ENCODE results near the gene XNDC1N.
"Not testable (repeated sequence)": the region's sequence is repeated elsewhere in the genome, so short reads cannot be mapped to it uniquely, and the experiment has no call there.

Gene XNDC1N

GRCh38 chr11:71929491-71929890, 1.1 kb upstream of the XNDC1N start:
- no peaks in the 10 kb centered on the region for H3K9me3 ChIP-seq (ENCODE audit: control insufficient read depth, low read length)
- peaks cover 24% of the 10 kb centered on the region for H3K4me1 ChIP-seq (ENCODE audit: control insufficient read depth, insufficient read depth, low read length)
- DNase-seq (ENCODE audit: low read depth), result no peak
- no peaks in the 10 kb centered on the region for H3K36me3 ChIP-seq (ENCODE audit: control insufficient read depth, insufficient read depth, low read length, severe bottlenecking)
- no peaks in the 10 kb centered on the region for H3K27me3 ChIP-seq (replicated peaks; ENCODE audit: control insufficient read depth, insufficient read depth, low read length)
- peak overlapping the region; percentile 91 for H3K9ac ChIP-seq (ENCODE audit: low read length)
- peak overlapping the region; percentile 91 for H3K4me3 ChIP-seq (ENCODE audit: low read length)

DNA sequence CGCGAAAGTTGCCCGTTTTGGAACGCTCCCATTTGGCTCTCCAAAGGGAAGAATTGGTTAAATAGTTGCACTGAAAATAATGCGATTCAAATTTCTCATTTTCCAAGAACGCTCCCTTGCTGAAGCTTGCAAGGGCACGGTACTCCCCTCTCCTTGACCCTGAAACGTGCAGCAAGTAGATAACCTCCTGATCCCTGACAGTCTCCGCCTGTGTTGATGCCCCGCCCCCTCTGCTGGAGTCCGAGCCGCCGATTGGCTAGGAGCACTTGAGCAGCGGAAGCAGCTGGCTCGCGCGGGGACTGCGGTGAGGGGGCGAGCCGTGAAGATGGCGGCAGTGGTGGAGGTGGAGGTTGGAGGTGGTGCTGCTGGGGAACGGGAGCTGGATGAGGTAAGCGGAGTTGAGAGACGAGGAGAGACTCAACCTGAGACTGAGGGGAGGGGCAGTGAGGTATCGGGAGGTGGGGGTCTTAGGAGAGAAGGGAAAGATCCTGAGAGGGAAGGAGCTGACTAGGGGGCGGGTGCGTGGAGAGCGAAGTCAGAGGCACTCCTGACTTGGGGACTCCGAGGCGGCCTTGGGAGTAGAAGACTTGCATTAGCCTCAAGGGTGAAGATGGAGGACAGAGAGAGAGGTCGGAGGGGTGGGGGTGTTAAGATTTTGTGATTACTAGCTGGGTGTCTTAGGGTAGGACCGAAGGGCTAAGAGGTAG, 496 bp upstream of the XNDC1N start, which contains the start of gene RNF121:
TSS of gene RNF121 (plus strand) at position 310 of the 707 bp plus-strand sequence. CDS start at position 326, 16 bp downstream.
- no peaks in the 10 kb centered on the region for H3K36me3 ChIP-seq (ENCODE audit: control insufficient read depth, insufficient read depth, low read length, severe bottlenecking)
- H3K27me3 ChIP-seq (replicated peaks; ENCODE audit: control insufficient read depth, insufficient read depth, low read length), result no peaks in the 10 kb centered on the region
- peaks cover 24% of the 10 kb centered on the region for H3K4me1 ChIP-seq (ENCODE audit: control insufficient read depth, insufficient read depth, low read length)
- H3K9ac ChIP-seq (ENCODE audit: low read length), result peak within 1 kb of the TSS; percentile 91
- H3K4me3 ChIP-seq (ENCODE audit: low read length), result peak within 1 kb of the TSS; percentile 91
- no peaks in the 10 kb centered on the region for H3K9me3 ChIP-seq (ENCODE audit: control insufficient read depth, low read length)
- peak; percentile 99 for DNase-seq (ENCODE audit: low read depth)

GRCh38 chr11:71917646-71918140, 10.7 kb downstream of the XNDC1N start:
- no peaks in the 10 kb centered on the region for H3K27me3 ChIP-seq (replicated peaks; ENCODE audit: control insufficient read depth, insufficient read depth, low read length)
- H3K4me3 ChIP-seq (ENCODE audit: low read length), result no peak overlapping the region
- H3K9ac ChIP-seq (ENCODE audit: low read length), result no peak overlapping the region
- no peaks in the 10 kb centered on the region for H3K9me3 ChIP-seq (ENCODE audit: control insufficient read depth, low read length)
- no peak for DNase-seq (ENCODE audit: low read depth)
- H3K36me3 ChIP-seq (ENCODE audit: control insufficient read depth, insufficient read depth, low read length, severe bottlenecking), result peaks cover 17% of the 10 kb centered on the region
- no peaks in the 10 kb centered on the region for H3K4me1 ChIP-seq (ENCODE audit: control insufficient read depth, insufficient read depth, low read length)

GRCh38 chr11:71914617-71915189, 13.7 kb downstream of the XNDC1N start:
- no peaks in the 10 kb centered on the region for H3K27me3 ChIP-seq (replicated peaks; ENCODE audit: control insufficient read depth, insufficient read depth, low read length)
- no peak overlapping the region for H3K9ac ChIP-seq (ENCODE audit: low read length)
- H3K4me3 ChIP-seq (ENCODE audit: low read length), result no peak overlapping the region
- H3K4me1 ChIP-seq (ENCODE audit: control insufficient read depth, insufficient read depth, low read length), result no peaks in the 10 kb centered on the region
- no peaks in the 10 kb centered on the region for H3K9me3 ChIP-seq (ENCODE audit: control insufficient read depth, low read length)
- no peak for DNase-seq (ENCODE audit: low read depth)
- peaks cover 17% of the 10 kb centered on the region for H3K36me3 ChIP-seq (ENCODE audit: control insufficient read depth, insufficient read depth, low read length, severe bottlenecking)

DNA sequence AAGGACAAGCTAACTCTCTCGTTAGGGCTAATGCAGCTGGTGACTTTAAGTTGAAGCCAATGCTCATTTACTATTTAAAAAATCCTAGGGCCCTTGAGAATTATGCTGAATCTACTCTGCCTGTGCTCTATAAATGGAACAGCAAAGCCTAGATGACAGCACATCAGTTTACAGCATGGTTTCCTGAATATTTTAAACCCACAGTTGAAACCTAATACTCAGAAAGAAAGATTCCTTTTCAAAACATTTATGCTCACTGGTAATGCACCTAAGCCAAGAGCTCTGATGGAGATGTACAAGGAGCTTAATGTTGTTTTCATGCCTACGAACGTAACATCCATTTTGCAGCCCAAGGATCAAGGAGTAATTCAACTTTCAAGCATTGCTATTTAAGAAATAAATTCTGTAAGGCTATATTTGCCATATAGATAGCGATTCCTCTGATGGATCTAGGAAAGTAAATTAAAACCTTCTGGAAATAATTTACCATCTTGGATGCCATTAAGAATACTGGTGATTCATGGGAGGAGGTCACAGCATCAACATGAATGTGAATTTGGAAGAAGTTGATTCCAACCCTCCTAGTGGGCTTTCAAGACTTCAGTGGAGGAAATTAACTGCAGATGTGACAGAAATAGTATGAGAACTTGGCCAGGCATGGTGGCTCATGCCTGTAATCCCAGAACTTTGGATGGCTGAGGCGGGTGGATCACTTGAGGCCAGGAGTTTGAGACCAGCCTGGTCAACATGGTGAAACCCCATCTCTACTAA, 14.5 kb downstream of the XNDC1N start:
- Histone ChIP-seq H3K27me3 (replicated peaks; ENCODE audit: control insufficient read depth, insufficient read depth, low read length) (no peaks in the 10 kb centered on the region), H3K4me3 (ENCODE audit: low read length) (no peak overlapping the region), H3K9ac (ENCODE audit: low read length) (no peak overlapping the region), H3K4me1 (ENCODE audit: control insufficient read depth, insufficient read depth, low read length) (no peaks in the 10 kb centered on the region), H3K36me3 (ENCODE audit: control insufficient read depth, insufficient read depth, low read length, severe bottlenecking) (peaks cover 17% of the 10 kb centered on the region), H3K9me3 (ENCODE audit: control insufficient read depth, low read length) (no peaks in the 10 kb centered on the region)
- DNase-seq (ENCODE audit: low read depth), result peak; percentile 66

GRCh38 chr11:71911986-71912340, 16.4 kb downstream of the XNDC1N start:
- DNase-seq (ENCODE audit: low read depth); H3K4me3 ChIP-seq (ENCODE audit: low read length); H3K4me1 ChIP-seq (ENCODE audit: control insufficient read depth, insufficient read depth, low read length); H3K27me3 ChIP-seq (replicated peaks; ENCODE audit: control insufficient read depth, insufficient read depth, low read length); H3K9ac ChIP-seq (ENCODE audit: low read length); H3K9me3 ChIP-seq (ENCODE audit: control insufficient read depth, low read length): not testable (repeated sequence)
- H3K36me3 ChIP-seq (ENCODE audit: control insufficient read depth, insufficient read depth, low read length, severe bottlenecking), result peaks cover 17% of the 10 kb centered on the region

- DNase-seq (ENCODE audit: low read depth); H3K4me1 ChIP-seq (ENCODE audit: control insufficient read depth, insufficient read depth, low read length); H3K9ac ChIP-seq (ENCODE audit: low read length); H3K9me3 ChIP-seq (ENCODE audit: control insufficient read depth, low read length); H3K4me3 ChIP-seq (ENCODE audit: low read length); H3K27me3 ChIP-seq (replicated peaks; ENCODE audit: control insufficient read depth, insufficient read depth, low read length): not testable (repeated sequence)
- peaks cover 17% of the 10 kb centered on the region for H3K36me3 ChIP-seq (ENCODE audit: control insufficient read depth, insufficient read depth, low read length, severe bottlenecking)
These were observed 16.9 kb downstream of the XNDC1N start for GRCh38 chr11:71911321-71911985.

GRCh38 chr11:71910775-71911174, 17.6 kb downstream of the XNDC1N start:
- not testable (repeated sequence) for H3K4me3 ChIP-seq (ENCODE audit: low read length); H3K27me3 ChIP-seq (replicated peaks; ENCODE audit: control insufficient read depth, insufficient read depth, low read length); H3K9ac ChIP-seq (ENCODE audit: low read length); DNase-seq (ENCODE audit: low read depth); H3K4me1 ChIP-seq (ENCODE audit: control insufficient read depth, insufficient read depth, low read length); H3K9me3 ChIP-seq (ENCODE audit: control insufficient read depth, low read length)
- H3K36me3 ChIP-seq (ENCODE audit: control insufficient read depth, insufficient read depth, low read length, severe bottlenecking), result peaks cover 11% of the 10 kb centered on the region

DNA sequence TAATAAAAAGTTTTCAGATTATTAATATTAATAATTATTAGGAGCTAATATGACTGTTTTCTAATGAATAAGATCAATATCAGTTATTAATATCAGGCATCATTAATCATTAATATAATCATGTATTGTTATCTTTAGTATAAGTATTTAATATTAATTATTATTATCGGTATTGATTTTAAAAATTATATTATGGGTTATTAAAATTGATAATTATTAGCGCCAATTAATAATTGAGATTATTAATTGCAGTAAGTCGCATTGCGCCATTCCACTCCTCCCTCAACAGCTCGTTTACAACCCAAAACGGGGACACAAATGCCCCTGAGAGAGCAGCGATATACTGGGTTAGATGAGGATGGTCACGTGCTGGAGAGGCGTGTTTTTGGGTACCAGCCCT, 20.2 kb downstream of the XNDC1N start:
- Histone ChIP-seq H3K36me3 (ENCODE audit: control insufficient read depth, insufficient read depth, low read length, severe bottlenecking) (no peaks in the 10 kb centered on the region), H3K4me1 (ENCODE audit: control insufficient read depth, insufficient read depth, low read length) (no peaks in the 10 kb centered on the region), H3K4me3 (ENCODE audit: low read length) (no peak overlapping the region), H3K27me3 (replicated peaks; ENCODE audit: control insufficient read depth, insufficient read depth, low read length) (no peaks in the 10 kb centered on the region), H3K9me3 (ENCODE audit: control insufficient read depth, low read length) (no peaks in the 10 kb centered on the region), H3K9ac (ENCODE audit: low read length) (no peak overlapping the region)
- no peak for DNase-seq (ENCODE audit: low read depth)

GRCh38 chr11:71901137-71901536, 27.3 kb downstream of the XNDC1N start:
- not testable (repeated sequence) for H3K27me3 ChIP-seq (replicated peaks; ENCODE audit: control insufficient read depth, insufficient read depth, low read length)

GRCh38 chr11:71895961-71896360, 32.4 kb downstream of the XNDC1N start:
- Histone ChIP-seq H3K9ac (ENCODE audit: low read length) (no peak overlapping the region), H3K4me1 (ENCODE audit: control insufficient read depth, insufficient read depth, low read length) (peaks cover 4% of the 10 kb centered on the region), H3K36me3 (ENCODE audit: control insufficient read depth, insufficient read depth, low read length, severe bottlenecking) (no peaks in the 10 kb centered on the region), H3K27me3 (replicated peaks; ENCODE audit: control insufficient read depth, insufficient read depth, low read length) (no peaks in the 10 kb centered on the region), H3K4me3 (ENCODE audit: low read length) (no peak overlapping the region), H3K9me3 (ENCODE audit: control insufficient read depth, low read length) (no peaks in the 10 kb centered on the region)
- no peak for DNase-seq (ENCODE audit: low read depth)

More at GRCh38 chr11:71901137-71901536, 27.3 kb downstream of the XNDC1N start:
- H3K36me3 ChIP-seq (ENCODE audit: control insufficient read depth, insufficient read depth, low read length, severe bottlenecking); H3K4me3 ChIP-seq (ENCODE audit: low read length); H3K4me1 ChIP-seq (ENCODE audit: control insufficient read depth, insufficient read depth, low read length); H3K9ac ChIP-seq (ENCODE audit: low read length); H3K9me3 ChIP-seq (ENCODE audit: control insufficient read depth, low read length): not testable (repeated sequence)
- DNase-seq (ENCODE audit: low read depth), result peak; percentile 29

All from adipocyte (in vitro differentiated cells).